ENCODE data around the gene HS1BP3.

DNA sequence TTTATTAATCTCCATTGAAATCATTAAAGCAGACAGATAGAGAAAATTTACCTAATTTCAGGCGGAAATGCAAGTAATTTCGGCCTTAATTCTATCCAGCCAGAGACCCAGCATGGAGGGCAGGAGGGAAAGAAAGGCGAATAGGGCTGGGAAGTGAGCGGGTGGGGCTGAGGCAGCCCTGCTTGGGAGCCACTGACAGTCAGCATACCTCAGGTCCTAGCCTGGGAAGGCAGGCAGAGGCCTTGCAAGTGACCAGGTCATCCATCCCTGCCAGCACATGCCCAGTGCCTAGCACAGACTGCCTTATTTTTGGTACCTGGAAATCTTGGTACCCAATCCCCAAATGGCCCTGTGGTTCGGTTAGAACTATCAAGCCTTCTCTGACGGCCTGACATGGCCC is 17.6 kb upstream of the HS1BP3 start:
- no peak for TF ChIP-seq POLR2AphosphoS5 (IDR thresholded peaks at IDR 0.05)
- TF ChIP-seq, protein P1, sequence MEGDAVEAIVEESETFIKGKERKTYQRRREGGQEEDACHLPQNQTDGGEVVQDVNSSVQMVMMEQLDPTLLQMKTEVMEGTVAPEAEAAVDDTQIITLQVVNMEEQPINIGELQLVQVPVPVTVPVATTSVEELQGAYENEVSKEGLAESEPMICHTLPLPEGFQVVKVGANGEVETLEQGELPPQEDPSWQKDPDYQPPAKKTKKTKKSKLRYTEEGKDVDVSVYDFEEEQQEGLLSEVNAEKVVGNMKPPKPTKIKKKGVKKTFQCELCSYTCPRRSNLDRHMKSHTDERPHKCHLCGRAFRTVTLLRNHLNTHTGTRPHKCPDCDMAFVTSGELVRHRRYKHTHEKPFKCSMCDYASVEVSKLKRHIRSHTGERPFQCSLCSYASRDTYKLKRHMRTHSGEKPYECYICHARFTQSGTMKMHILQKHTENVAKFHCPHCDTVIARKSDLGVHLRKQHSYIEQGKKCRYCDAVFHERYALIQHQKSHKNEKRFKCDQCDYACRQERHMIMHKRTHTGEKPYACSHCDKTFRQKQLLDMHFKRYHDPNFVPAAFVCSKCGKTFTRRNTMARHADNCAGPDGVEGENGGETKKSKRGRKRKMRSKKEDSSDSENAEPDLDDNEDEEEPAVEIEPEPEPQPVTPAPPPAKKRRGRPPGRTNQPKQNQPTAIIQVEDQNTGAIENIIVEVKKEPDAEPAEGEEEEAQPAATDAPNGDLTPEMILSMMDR (IDR thresholded peaks at IDR 0.05): no peak
- TF ChIP-seq POLR2A (IDR thresholded peaks at IDR 0.05): no peak
